Parathyroid adenoma (tissue), 2 donors: ENCODE results near the gene SUSD1.

ENCODE experiments used
- H2AFZ ChIP-seq: fragments of 300-600 bp; sonication (generic); one replicate; pipeline ENCODE4 v1.7.0; 2017; ENCODE audit warnings: antibody characterized with exemption, mild to moderate bottlenecking
- H3K27ac ChIP-seq: fragments of 300-600 bp; sonication (generic); one replicate; pipeline ENCODE4 v1.7.0; 2017
- H3K27me3 ChIP-seq: fragments of 300-600 bp; sonication (generic); one replicate; pipeline ENCODE4 v1.7.0; 2017; ENCODE audit warnings: low read length; ENCODE audit not compliant: control insufficient read depth, insufficient read depth
- H3K36me3 ChIP-seq: fragments of 300-600 bp; sonication (generic); one replicate; pipeline ENCODE4 v1.7.0; 2017; ENCODE audit warnings: low read length; ENCODE audit not compliant: control insufficient read depth, insufficient read depth
- H3K4me1 ChIP-seq: fragments of 300-600 bp; sonication (generic); one replicate; pipeline ENCODE4 v1.7.0; 2017; ENCODE audit warnings: control low read depth
- H3K4me2 ChIP-seq: fragments of 300-600 bp; sonication (generic); one replicate; pipeline ENCODE4 v1.7.0; 2017; ENCODE audit warnings: low read length
- H3K4me3 ChIP-seq: fragments of 300-600 bp; sonication (generic); one replicate; pipeline ENCODE4 v1.7.0; 2017; ENCODE audit warnings: low read depth, low read length
- H3K79me2 ChIP-seq: fragments of 300-600 bp; sonication (generic); one replicate; pipeline ENCODE4 v1.7.0; 2017; ENCODE audit warnings: control low read depth
- H3K9ac ChIP-seq: fragments of 300-600 bp; sonication (generic); one replicate; pipeline ENCODE4 v1.7.0; 2017; ENCODE audit warnings: mild to moderate bottlenecking
- H3K9me3 ChIP-seq: fragments of 300-600 bp; sonication (generic); one replicate; pipeline ENCODE4 v1.7.0; 2017; ENCODE audit warnings: low read length; ENCODE audit not compliant: control insufficient read depth
- CTCF ChIP-seq: fragments of 300-600 bp; sonication (generic); IDR thresholded peaks from one replicate; pipeline ENCODE4 v1.7.0; 2017; ENCODE audit warnings: antibody characterized with exemption, mild to moderate bottlenecking
- donor health status: primary hyperparathyroidism.

SUSD1 gene

GRCh38 chr9:112041536-112042243 lies 133.4 kb downstream of the SUSD1 start:
- Histone ChIP-seq H3K36me3 (no peaks in the 10 kb centered on the region), H3K9me3 (no peaks in the 10 kb centered on the region), H3K79me2 (no peaks in the 10 kb centered on the region), H3K4me3 (no peak overlapping the region), H2AFZ (no peak overlapping the region), H3K27ac (no peak overlapping the region), H3K27me3 (no peaks in the 10 kb centered on the region), H3K9ac (no peak overlapping the region), H3K4me1 (no peaks in the 10 kb centered on the region), H3K4me2 (no peak overlapping the region)
- TF ChIP-seq CTCF: no peak

GRCh38 chr9:112041199-112041535 lies 133.9 kb downstream of the SUSD1 start:
- H3K27ac ChIP-seq: no peak overlapping the region
- H3K4me3 ChIP-seq: no peak overlapping the region
- TF ChIP-seq CTCF: no peak

GRCh38 chr9:112038017-112038408 lies 137.1 kb downstream of the SUSD1 start:
- Histone ChIP-seq H3K9ac (no peak overlapping the region), H3K4me3 (no peak overlapping the region), H3K36me3 (no peaks in the 10 kb centered on the region), H3K79me2 (no peaks in the 10 kb centered on the region), H2AFZ (no peak overlapping the region), H3K4me1 (no peaks in the 10 kb centered on the region), H3K27ac (no peak overlapping the region), H3K4me2 (no peak overlapping the region), H3K27me3 (no peaks in the 10 kb centered on the region), H3K9me3 (no peaks in the 10 kb centered on the region)
- TF ChIP-seq CTCF: no peak

More at GRCh38 chr9:112041199-112041535, 133.9 kb downstream of the SUSD1 start:
- no peak overlapping the region for H2AFZ ChIP-seq
- H3K4me1 ChIP-seq: no peaks in the 10 kb centered on the region
- no peaks in the 10 kb centered on the region for H3K27me3 ChIP-seq
- H3K79me2 ChIP-seq: no peaks in the 10 kb centered on the region
- no peak overlapping the region for H3K9ac ChIP-seq
- H3K4me2 ChIP-seq: no peak overlapping the region
- no peaks in the 10 kb centered on the region for H3K9me3 ChIP-seq
- no peaks in the 10 kb centered on the region for H3K36me3 ChIP-seq

- Histone ChIP-seq H2AFZ (no peak overlapping the region), H3K79me2 (no peaks in the 10 kb centered on the region), H3K4me1 (no peaks in the 10 kb centered on the region), H3K4me2 (no peak overlapping the region), H3K27ac (no peak overlapping the region), H3K27me3 (no peaks in the 10 kb centered on the region), H3K4me3 (no peak overlapping the region), H3K36me3 (no peaks in the 10 kb centered on the region), H3K9ac (no peak overlapping the region), H3K9me3 (no peaks in the 10 kb centered on the region)
- TF ChIP-seq CTCF: no peak
Observed at GRCh38 chr9:112037281-112038016, 137.6 kb downstream of the SUSD1 start.
